ENCODE results near the gene ACAN. TPM values are rescaled to one million over a fixed set of nuclear protein-coding genes. Genes with fewer than 3 reads are reported as not detected.
A peak's percentile ranks its signal among the peaks of the same experiment; 100 is the strongest.

ACAN gene
- total RNA-seq, 4 donors from 2014 or later: 0.05 to 0.25 (median 0.19) TPM; not detected in 1

DNA sequence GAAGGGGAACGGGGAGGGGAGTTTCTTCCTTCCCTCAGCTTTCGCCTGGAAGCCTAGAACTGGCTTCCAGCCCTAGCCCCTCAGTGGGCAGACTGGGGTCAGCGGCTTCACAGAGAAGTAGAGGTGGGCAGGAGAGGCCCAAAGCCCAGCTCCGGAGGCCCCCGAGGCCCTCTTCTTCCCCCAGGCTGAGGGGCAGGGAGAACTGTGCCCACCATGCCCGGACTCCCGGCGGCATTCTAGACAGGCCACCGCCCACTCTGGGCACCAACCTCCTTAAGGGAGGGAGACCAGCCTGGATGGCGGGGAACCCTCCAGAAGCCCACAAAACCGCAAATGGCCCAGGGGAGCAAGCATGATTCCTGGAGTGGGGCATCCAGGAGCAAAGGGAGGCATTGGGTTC, 74.2 kb downstream of the ACAN start:
- TF ChIP-seq EP300 (IDR thresholded peaks at IDR 0.05): no peak
- no peaks in the 10 kb centered on the region for H3K4me1 ChIP-seq
- no peak overlapping the region for H3K4me3 ChIP-seq
- no peaks in the 10 kb centered on the region for H3K9me3 ChIP-seq
- H3K27me3 ChIP-seq: peaks cover 5% of the 10 kb centered on the region
- no peak overlapping the region for H3K27ac ChIP-seq
- peaks cover 4% of the 10 kb centered on the region for H3K36me3 ChIP-seq
- 93% methylated on average over 8 of the region's 11 CpGs for WGBS
- DNase-seq (ENCODE audit: low spot score in 2 of 2): no peak

- no peaks in the 10 kb centered on the region for H3K9me3 ChIP-seq
- H3K36me3 ChIP-seq: peaks cover 4% of the 10 kb centered on the region
- TF ChIP-seq CTCF (IDR thresholded peaks at IDR 0.05): no peak
- no peak for TF ChIP-seq POLR2AphosphoS5 (IDR thresholded peaks at IDR 0.05)
- TF ChIP-seq EP300 (IDR thresholded peaks at IDR 0.05): no peak
- no peak for TF ChIP-seq POLR2A (IDR thresholded peaks at IDR 0.05)
- H3K27me3 ChIP-seq: peaks cover 5% of the 10 kb centered on the region
- 87% methylated on average over 9 of the region's 22 CpGs for WGBS
- H3K27ac ChIP-seq: no peak overlapping the region
- no peak for DNase-seq (ENCODE audit: low spot score in 2 of 2)
- no peaks in the 10 kb centered on the region for H3K4me1 ChIP-seq
- no peak overlapping the region for H3K4me3 ChIP-seq
Measured at GRCh38 chr15:88877906-88878305, 74.7 kb downstream of the ACAN start.

DNA sequence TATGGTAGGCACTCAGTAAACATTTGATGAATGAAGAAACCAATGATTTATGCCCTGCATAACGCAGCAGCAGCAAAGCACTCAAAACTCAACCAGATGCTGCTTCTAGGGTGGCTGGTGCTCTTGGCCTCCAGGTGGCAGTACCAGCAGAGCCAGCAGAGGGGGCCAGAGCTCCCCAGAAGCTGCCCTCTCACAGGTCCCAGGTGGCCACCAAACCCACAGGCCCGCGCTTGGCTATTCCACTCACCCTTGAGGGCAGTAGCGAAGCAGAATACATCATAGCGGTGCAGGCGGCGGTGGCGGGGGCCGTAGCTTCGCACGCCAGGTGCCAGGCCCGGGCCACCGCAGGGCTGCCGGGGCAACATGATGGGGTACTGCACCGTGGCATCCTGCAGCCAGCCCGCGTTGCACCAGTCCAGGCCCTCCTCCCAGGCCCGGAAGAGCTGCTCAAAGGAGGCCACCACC, 75.5 kb downstream of the ACAN start:
- Histone ChIP-seq H3K4me1 (no peaks in the 10 kb centered on the region), H3K36me3 (peaks cover 4% of the 10 kb centered on the region), H3K9me3 (no peaks in the 10 kb centered on the region), H3K27ac (no peak overlapping the region), H3K27me3 (peaks cover 4% of the 10 kb centered on the region), H3K4me3 (no peak overlapping the region)
- WGBS: 36% methylated on average over 1 of the region's 18 CpGs
- TF ChIP-seq EP300 (IDR thresholded peaks at IDR 0.05) (no peak), CTCF (IDR thresholded peaks at IDR 0.05) (peak in 1 of 2 donors; percentile 53)
- DNase-seq (ENCODE audit: low spot score in 2 of 2): no peak

- Histone ChIP-seq H3K27ac (no peak overlapping the region), H3K36me3 (peaks cover 4% of the 10 kb centered on the region), H3K9me3 (no peaks in the 10 kb centered on the region), H3K27me3 (no peaks in the 10 kb centered on the region), H3K4me1 (no peaks in the 10 kb centered on the region), H3K4me3 (no peak overlapping the region)
- DNase-seq (ENCODE audit: low spot score in 2 of 2): no peak
- 98% methylated on average over 31 of the region's 31 CpGs for WGBS
- no peak for TF ChIP-seq EP300 (IDR thresholded peaks at IDR 0.05)
- TF ChIP-seq CTCF (IDR thresholded peaks at IDR 0.05): no peak
- no peak for TF ChIP-seq POLR2A (IDR thresholded peaks at IDR 0.05)
- TF ChIP-seq POLR2AphosphoS5 (IDR thresholded peaks at IDR 0.05): no peak
Measured at GRCh38 chr15:88880944-88881740, 77.9 kb downstream of the ACAN start.

DNA sequence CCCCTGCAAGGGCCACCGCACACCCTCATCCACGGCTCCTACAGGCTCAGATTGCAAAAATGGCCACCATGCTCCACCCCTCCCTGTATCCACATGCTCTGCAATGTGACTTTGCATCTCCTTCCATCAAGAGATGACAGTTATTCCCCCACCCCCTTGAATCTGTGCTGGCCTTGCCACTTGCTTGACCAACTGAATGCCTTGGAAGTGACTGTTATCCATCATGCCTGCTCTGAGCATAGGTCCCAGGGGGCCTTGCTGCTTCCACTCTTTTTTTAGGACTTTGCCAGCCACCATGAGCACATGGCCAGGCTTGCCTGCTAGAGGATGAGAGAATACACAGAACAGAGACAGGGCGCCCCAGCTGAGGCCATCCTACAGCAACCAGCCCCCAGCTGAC, 78.5 kb downstream of the ACAN start:
- H3K27ac ChIP-seq: no peak overlapping the region
- DNase-seq (ENCODE audit: low spot score in 2 of 2): no peak
- H3K27me3 ChIP-seq: no peaks in the 10 kb centered on the region
- 79% methylated on average over 2 of the region's 3 CpGs for WGBS
- H3K4me1 ChIP-seq: no peaks in the 10 kb centered on the region
- TF ChIP-seq EP300 (IDR thresholded peaks at IDR 0.05): no peak
- no peak for TF ChIP-seq POLR2A (IDR thresholded peaks at IDR 0.05)
- no peak for TF ChIP-seq POLR2AphosphoS5 (IDR thresholded peaks at IDR 0.05)
- TF ChIP-seq CTCF (IDR thresholded peaks at IDR 0.05): no peak
- no peak overlapping the region for H3K4me3 ChIP-seq
- no peaks in the 10 kb centered on the region for H3K9me3 ChIP-seq
- peaks cover 4% of the 10 kb centered on the region for H3K36me3 ChIP-seq

Measured in suprapubic skin (tissue), 4 donors.